GM18867 (cell line): ENCODE data around the gene LSM7.
"Not testable (repeated sequence)": the region's sequence is repeated elsewhere in the genome, so short reads cannot be mapped to it uniquely, and the experiment has no call there.

Experiments
- ATAC-seq: cut with Tn5 transposase; IDR thresholded peaks from one replicate; pipeline ENCODE4 v1.9.1; 2021; ENCODE audit warnings: mild to moderate bottlenecking, moderate library complexity; ENCODE audit not compliant: unreplicated experiment

LSM7 gene

GRCh38 chr19:2282062-2282861, 46.1 kb downstream of the LSM7 start, which contains the start of gene PEAK3:
Gene PEAK3 (minus strand): TSS chr19:2282175. CDS start chr19:2280931, 1,244 bp downstream.
- ATAC-seq: no peak

- not testable (repeated sequence) for ATAC-seq
These were observed 46.9 kb downstream of the LSM7 start for GRCh38 chr19:2281265-2282061.

- ATAC-seq: no peak
These were observed 47.6 kb downstream of the LSM7 start for GRCh38 chr19:2280633-2281264.

GRCh38 chr19:2278459-2279158, 49.8 kb downstream of the LSM7 start:
- ATAC-seq: no peak

- no peak for ATAC-seq
These were observed 51.2 kb downstream of the LSM7 start for GRCh38 chr19:2277138-2277537.

- ATAC-seq: no peak
These were observed 51.9 kb downstream of the LSM7 start for GRCh38 chr19:2276429-2276986.

GRCh38 chr19:2275588-2276428, 52.6 kb downstream of the LSM7 start:
- no peak for ATAC-seq

- no peak for ATAC-seq
These were observed 53.4 kb downstream of the LSM7 start for GRCh38 chr19:2274931-2275535.

- ATAC-seq: no peak
These were observed 54.1 kb downstream of the LSM7 start for GRCh38 chr19:2274185-2274711.

- no peak for ATAC-seq
These were observed 54.8 kb downstream of the LSM7 start for GRCh38 chr19:2273356-2274184.
